Liver (tissue), 9 donors: Measurements from ENCODE around the gene ELF4. TPM values are rescaled to one million over a fixed set of nuclear protein-coding genes. Genes with fewer than 3 reads are reported as not detected.

Source experiments
- DNase-seq: peaks from one replicate; pipeline ENCODE4 v3.0.0-alpha.2; 2017; ENCODE audit warnings: low spot score
- H3K27ac ChIP-seq, 2 donors: one replicate each; pipeline ENCODE4 v1.7.0; 2013; ENCODE audit warnings: inconsistent platforms in 2 of 2, low read length in 2 of 2, control low read depth in 1 of 2, low read depth in 1 of 2, mild to moderate bottlenecking in 1 of 2
- H3K27me3 ChIP-seq, 4 donors: one replicate each; pipeline versions ENCODE4 v1.6.1 to v1.7.0; 2013; ENCODE audit warnings: low read length in 3 of 4, inconsistent platforms in 1 of 4, mild to moderate bottlenecking in 1 of 4, moderate library complexity in 1 of 4; ENCODE audit not compliant: control insufficient read depth in 4 of 4, insufficient read depth in 4 of 4
- H3K36me3 ChIP-seq, 4 donors: one replicate each; pipeline versions ENCODE4 v1.6.1 to v1.7.0; 2013; ENCODE audit warnings: low read length in 3 of 4, mild to moderate bottlenecking in 3 of 4, low read depth in 1 of 4, moderate library complexity in 1 of 4; ENCODE audit not compliant: control insufficient read depth in 4 of 4, insufficient read depth in 3 of 4
- H3K4me1 ChIP-seq, 4 donors: one replicate each; pipeline versions ENCODE4 v1.6.1 to v1.7.0; 2013; ENCODE audit warnings: low read length in 3 of 4, mild to moderate bottlenecking in 3 of 4, moderate library complexity in 1 of 4; ENCODE audit not compliant: control insufficient read depth in 4 of 4, insufficient read depth in 4 of 4
- H3K4me3 ChIP-seq, 3 donors: one replicate each; pipeline versions ENCODE4 v1.6.1 to v1.7.0; 2013; ENCODE audit warnings: low read length in 3 of 3, control low read depth in 1 of 3, low read depth in 1 of 3, mild to moderate bottlenecking in 1 of 3
- H3K9ac ChIP-seq, 2 donors: one replicate each; pipeline ENCODE4 v1.7.0; 2013; ENCODE audit warnings: low read length in 2 of 2, mild to moderate bottlenecking in 2 of 2, moderate library complexity in 2 of 2, control low read depth in 1 of 2, low read depth in 1 of 2
- H3K9me3 ChIP-seq, 4 donors: one replicate each; pipeline versions ENCODE4 v1.6.1 to v1.7.0; 2013; ENCODE audit warnings: low read length in 3 of 4; ENCODE audit not compliant: control insufficient read depth in 4 of 4
- FOXA1 ChIP-seq: IDR thresholded peaks from 2 replicates; pipeline ENCODE4 v1.6.1; 2016; ENCODE audit warnings: antibody characterized with exemption
- FOXA2 ChIP-seq: IDR thresholded peaks from 2 replicates; pipeline ENCODE4 v1.6.1; 2016; ENCODE audit warnings: antibody characterized with exemption
- HNF4A ChIP-seq, 2 donors: conservative IDR thresholded peaks; 2 replicates each; pipeline ENCODE4 v1.6.1; 2016; ENCODE audit warnings: antibody characterized with exemption in 2 of 2, mild to moderate bottlenecking in 2 of 2
- HNF4G ChIP-seq: IDR thresholded peaks from 2 replicates; pipeline ENCODE4 v1.6.1; 2016; ENCODE audit warnings: antibody characterized with exemption
- JUND ChIP-seq, 2 donors: IDR thresholded peaks; 2 replicates each; pipeline ENCODE4 v1.6.1; 2016; ENCODE audit warnings: antibody characterized with exemption in 2 of 2
- NR2F2 ChIP-seq: IDR thresholded peaks from 2 replicates; pipeline ENCODE4 v1.6.1; 2016; ENCODE audit warnings: antibody characterized with exemption
- RAD21 ChIP-seq, 2 donors: IDR thresholded peaks; 2 replicates each; pipeline ENCODE4 v1.6.1; 2016; ENCODE audit warnings: antibody characterized with exemption in 2 of 2, mild to moderate bottlenecking in 2 of 2
- RXRA ChIP-seq, 2 donors: IDR thresholded peaks; 2 replicates each; pipeline ENCODE4 v1.6.1; 2017 to 2018; ENCODE audit warnings: antibody characterized with exemption in 2 of 2, mild to moderate bottlenecking in 1 of 2
- SP1 ChIP-seq: IDR thresholded peaks from 2 replicates; pipeline ENCODE4 v1.6.1; 2018; ENCODE audit warnings: antibody characterized with exemption, mild to moderate bottlenecking
- TAF1 ChIP-seq: conservative IDR thresholded peaks from 2 replicates; pipeline ENCODE4 v1.6.1; 2016; ENCODE audit warnings: antibody characterized with exemption, mild to moderate bottlenecking
- YY1 ChIP-seq: IDR thresholded peaks from 2 replicates; pipeline ENCODE4 v1.6.1; 2016; ENCODE audit warnings: antibody characterized with exemption, mild to moderate bottlenecking
- WGBS: extraction: QIAGEN DNeasy Blood & Tissue Kit; methylation state at CpG from one replicate; pipeline ENCODE4 v1.1.7; 2013; 5-methylcytosine and 5-hydroxymethylcytosine counted together
- polyA plus RNA-seq, 2 donors: library from polyadenylated mRNA; stranded (reverse) in 1 of 2; unstranded in 1 of 2; fragments of 200-250 nt in 1 of 2; fragments of >200 nt in 1 of 2; fragmentation: Nextera tagmentation in 1 of 2; extraction: Ambion mirVana in 1 of 2; gene quantifications; one replicate each; pipeline versions ENCODE4 v1.2.1 to v1.2.3, GENCODE V29; 2013 to 2015
- total RNA-seq, 2 donors: library from RNA; depleted of rRNA; stranded (reverse); fragments of >200 nt; gene quantifications; one replicate each; pipeline ENCODE4 v1.2.3, GENCODE V29; 2014
- TF ChIP-seq, protein P1 (sequence below): fragments of 150-350 bp; IDR thresholded peaks from 2 replicates; pipeline ENCODE4 v1.5.1; 2017; ENCODE audit warnings: improper control_type of control experiment, low read depth, low read length; ENCODE audit not compliant: missing input control
- TF ChIP-seq, protein P2 (sequence below): IDR thresholded peaks from 2 replicates; pipeline ENCODE4 v1.6.1; 2016; ENCODE audit warnings: antibody characterized with exemption
- TF ChIP-seq, protein P3 (sequence below): IDR thresholded peaks from 2 replicates; pipeline ENCODE4 v1.6.1; 2016; ENCODE audit warnings: antibody characterized with exemption, mild to moderate bottlenecking
- TF ChIP-seq, protein P4 (sequence below): IDR thresholded peaks from 2 replicates; pipeline ENCODE4 v1.6.1; 2016; ENCODE audit warnings: antibody characterized with exemption
- TF ChIP-seq, protein P5 (sequence below): IDR thresholded peaks from 2 replicates; pipeline ENCODE4 v1.6.1; 2016; ENCODE audit warnings: antibody characterized with exemption
- donor health status: healthy.
- donor health status: healthy.
- donor health status: healthy.
- donor health status: healthy.
- donor health status: healthy.

ELF4 gene
- total and polyA plus RNA-seq, 4 donors, result 0.35 to 4.7 (median 1.5) TPM

DNA sequence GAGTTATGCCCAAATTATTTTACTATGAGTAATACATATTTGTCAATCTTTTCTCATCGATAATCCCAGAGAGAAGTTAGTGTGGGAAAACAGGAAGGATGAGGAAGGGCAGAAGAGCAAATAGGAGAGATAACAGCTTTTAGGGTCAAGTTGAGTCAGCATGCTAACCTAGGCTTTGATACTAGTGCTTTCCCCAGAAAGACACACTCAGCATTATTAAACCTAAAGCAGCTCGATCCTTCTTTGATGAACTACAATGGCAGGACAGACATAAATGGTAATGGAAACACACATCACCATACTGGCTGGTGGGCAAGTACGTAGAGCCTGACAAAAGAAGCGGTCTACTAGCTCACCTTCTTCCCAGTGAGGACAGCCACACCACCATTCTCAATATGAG is 34.8 kb upstream of the ELF4 start:
- no peaks in the 10 kb centered on the region for H3K9me3 ChIP-seq
- H3K4me3 ChIP-seq, result no peak overlapping the region
- no peak overlapping the region for H3K27ac ChIP-seq
- WGBS, result 83% methylated on average over 4 of the region's 4 CpGs
- peaks cover 0 to 3% (median 0%) of the 10 kb centered on the region in 4 donors for H3K27me3 ChIP-seq
- TF ChIP-seq JUND (IDR thresholded peaks at IDR 0.05), result no peak
- no peak for TF ChIP-seq TAF1
- TF ChIP-seq, protein P1, sequence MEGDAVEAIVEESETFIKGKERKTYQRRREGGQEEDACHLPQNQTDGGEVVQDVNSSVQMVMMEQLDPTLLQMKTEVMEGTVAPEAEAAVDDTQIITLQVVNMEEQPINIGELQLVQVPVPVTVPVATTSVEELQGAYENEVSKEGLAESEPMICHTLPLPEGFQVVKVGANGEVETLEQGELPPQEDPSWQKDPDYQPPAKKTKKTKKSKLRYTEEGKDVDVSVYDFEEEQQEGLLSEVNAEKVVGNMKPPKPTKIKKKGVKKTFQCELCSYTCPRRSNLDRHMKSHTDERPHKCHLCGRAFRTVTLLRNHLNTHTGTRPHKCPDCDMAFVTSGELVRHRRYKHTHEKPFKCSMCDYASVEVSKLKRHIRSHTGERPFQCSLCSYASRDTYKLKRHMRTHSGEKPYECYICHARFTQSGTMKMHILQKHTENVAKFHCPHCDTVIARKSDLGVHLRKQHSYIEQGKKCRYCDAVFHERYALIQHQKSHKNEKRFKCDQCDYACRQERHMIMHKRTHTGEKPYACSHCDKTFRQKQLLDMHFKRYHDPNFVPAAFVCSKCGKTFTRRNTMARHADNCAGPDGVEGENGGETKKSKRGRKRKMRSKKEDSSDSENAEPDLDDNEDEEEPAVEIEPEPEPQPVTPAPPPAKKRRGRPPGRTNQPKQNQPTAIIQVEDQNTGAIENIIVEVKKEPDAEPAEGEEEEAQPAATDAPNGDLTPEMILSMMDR, result no peak
- TF ChIP-seq, protein P2, sequence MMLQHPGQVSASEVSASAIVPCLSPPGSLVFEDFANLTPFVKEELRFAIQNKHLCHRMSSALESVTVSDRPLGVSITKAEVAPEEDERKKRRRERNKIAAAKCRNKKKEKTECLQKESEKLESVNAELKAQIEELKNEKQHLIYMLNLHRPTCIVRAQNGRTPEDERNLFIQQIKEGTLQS, result no peak
- TF ChIP-seq, protein P3, sequence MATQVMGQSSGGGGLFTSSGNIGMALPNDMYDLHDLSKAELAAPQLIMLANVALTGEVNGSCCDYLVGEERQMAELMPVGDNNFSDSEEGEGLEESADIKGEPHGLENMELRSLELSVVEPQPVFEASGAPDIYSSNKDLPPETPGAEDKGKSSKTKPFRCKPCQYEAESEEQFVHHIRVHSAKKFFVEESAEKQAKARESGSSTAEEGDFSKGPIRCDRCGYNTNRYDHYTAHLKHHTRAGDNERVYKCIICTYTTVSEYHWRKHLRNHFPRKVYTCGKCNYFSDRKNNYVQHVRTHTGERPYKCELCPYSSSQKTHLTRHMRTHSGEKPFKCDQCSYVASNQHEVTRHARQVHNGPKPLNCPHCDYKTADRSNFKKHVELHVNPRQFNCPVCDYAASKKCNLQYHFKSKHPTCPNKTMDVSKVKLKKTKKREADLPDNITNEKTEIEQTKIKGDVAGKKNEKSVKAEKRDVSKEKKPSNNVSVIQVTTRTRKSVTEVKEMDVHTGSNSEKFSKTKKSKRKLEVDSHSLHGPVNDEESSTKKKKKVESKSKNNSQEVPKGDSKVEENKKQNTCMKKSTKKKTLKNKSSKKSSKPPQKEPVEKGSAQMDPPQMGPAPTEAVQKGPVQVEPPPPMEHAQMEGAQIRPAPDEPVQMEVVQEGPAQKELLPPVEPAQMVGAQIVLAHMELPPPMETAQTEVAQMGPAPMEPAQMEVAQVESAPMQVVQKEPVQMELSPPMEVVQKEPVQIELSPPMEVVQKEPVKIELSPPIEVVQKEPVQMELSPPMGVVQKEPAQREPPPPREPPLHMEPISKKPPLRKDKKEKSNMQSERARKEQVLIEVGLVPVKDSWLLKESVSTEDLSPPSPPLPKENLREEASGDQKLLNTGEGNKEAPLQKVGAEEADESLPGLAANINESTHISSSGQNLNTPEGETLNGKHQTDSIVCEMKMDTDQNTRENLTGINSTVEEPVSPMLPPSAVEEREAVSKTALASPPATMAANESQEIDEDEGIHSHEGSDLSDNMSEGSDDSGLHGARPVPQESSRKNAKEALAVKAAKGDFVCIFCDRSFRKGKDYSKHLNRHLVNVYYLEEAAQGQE, result no peak
- TF ChIP-seq, protein P4, sequence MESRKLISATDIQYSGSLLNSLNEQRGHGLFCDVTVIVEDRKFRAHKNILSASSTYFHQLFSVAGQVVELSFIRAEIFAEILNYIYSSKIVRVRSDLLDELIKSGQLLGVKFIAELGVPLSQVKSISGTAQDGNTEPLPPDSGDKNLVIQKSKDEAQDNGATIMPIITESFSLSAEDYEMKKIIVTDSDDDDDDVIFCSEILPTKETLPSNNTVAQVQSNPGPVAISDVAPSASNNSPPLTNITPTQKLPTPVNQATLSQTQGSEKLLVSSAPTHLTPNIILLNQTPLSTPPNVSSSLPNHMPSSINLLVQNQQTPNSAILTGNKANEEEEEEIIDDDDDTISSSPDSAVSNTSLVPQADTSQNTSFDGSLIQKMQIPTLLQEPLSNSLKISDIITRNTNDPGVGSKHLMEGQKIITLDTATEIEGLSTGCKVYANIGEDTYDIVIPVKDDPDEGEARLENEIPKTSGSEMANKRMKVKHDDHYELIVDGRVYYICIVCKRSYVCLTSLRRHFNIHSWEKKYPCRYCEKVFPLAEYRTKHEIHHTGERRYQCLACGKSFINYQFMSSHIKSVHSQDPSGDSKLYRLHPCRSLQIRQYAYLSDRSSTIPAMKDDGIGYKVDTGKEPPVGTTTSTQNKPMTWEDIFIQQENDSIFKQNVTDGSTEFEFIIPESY, result no peak
- no peak for TF ChIP-seq HNF4G
- TF ChIP-seq FOXA1, result no peak
- DNase-seq, result no peak
- H3K36me3 ChIP-seq, result peaks cover 2 to 45% (median 24%) of the 10 kb centered on the region in 4 donors
- no peaks in the 10 kb centered on the region for H3K4me1 ChIP-seq
- no peak overlapping the region for H3K9ac ChIP-seq

DNA sequence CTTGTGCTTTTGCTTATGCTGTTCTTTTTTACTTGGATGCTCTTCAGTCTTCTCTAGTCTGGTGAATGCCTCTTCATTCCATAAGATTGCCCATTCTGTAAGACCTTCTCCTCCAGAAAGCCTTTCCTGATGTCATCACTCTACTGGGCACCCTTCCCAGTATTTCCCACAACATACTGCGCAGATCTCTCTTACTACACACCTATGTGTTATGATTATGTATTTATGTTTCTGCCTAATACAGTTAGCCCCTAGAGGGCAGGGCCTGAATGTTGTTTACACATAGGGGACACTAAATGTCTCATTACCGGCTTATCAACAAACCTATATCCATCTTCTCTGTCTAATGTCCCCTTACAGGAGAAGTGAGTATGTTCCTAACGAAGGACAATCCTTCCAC is 34.2 kb upstream of the ELF4 start:
- 88% methylated on average over 3 of the region's 3 CpGs for WGBS
- peaks cover 2 to 50% (median 26%) of the 10 kb centered on the region in 4 donors for H3K36me3 ChIP-seq
- H3K9ac ChIP-seq, result no peak overlapping the region
- no peaks in the 10 kb centered on the region for H3K4me1 ChIP-seq
- no peaks in the 10 kb centered on the region for H3K9me3 ChIP-seq
- H3K27me3 ChIP-seq, result peaks cover 0 to 3% (median 0%) of the 10 kb centered on the region in 4 donors
- H3K4me3 ChIP-seq, result no peak overlapping the region
- DNase-seq, result no peak
- no peak overlapping the region for H3K27ac ChIP-seq
- no peak for TF ChIP-seq HNF4G
- TF ChIP-seq RAD21 (IDR thresholded peaks at IDR 0.05), result no peak
- no peak for TF ChIP-seq JUND (IDR thresholded peaks at IDR 0.05)
- TF ChIP-seq NR2F2, result no peak
- TF ChIP-seq, protein P5, sequence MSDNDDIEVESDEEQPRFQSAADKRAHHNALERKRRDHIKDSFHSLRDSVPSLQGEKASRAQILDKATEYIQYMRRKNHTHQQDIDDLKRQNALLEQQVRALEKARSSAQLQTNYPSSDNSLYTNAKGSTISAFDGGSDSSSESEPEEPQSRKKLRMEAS, result no peak
- no peak for TF ChIP-seq FOXA2
- no peak for TF ChIP-seq FOXA1
- TF ChIP-seq, protein P1, result no peak
- TF ChIP-seq, protein P3, result no peak
- TF ChIP-seq, protein P2, result no peak
- no peak for TF ChIP-seq SP1
- no peak for TF ChIP-seq RXRA (IDR thresholded peaks at IDR 0.05)
- TF ChIP-seq HNF4A (conservative IDR thresholded peaks at IDR 0.05), result no peak
- TF ChIP-seq YY1, result no peak
